ENCODE measurements around the gene OR4K5.
"Not testable (repeated sequence)": the region's sequence is repeated elsewhere in the genome, so short reads cannot be mapped to it uniquely, and the experiment has no call there.

Gene OR4K5, protein sequence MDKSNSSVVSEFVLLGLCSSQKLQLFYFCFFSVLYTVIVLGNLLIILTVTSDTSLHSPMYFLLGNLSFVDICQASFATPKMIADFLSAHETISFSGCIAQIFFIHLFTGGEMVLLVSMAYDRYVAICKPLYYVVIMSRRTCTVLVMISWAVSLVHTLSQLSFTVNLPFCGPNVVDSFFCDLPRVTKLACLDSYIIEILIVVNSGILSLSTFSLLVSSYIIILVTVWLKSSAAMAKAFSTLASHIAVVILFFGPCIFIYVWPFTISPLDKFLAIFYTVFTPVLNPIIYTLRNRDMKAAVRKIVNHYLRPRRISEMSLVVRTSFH

DNA sequence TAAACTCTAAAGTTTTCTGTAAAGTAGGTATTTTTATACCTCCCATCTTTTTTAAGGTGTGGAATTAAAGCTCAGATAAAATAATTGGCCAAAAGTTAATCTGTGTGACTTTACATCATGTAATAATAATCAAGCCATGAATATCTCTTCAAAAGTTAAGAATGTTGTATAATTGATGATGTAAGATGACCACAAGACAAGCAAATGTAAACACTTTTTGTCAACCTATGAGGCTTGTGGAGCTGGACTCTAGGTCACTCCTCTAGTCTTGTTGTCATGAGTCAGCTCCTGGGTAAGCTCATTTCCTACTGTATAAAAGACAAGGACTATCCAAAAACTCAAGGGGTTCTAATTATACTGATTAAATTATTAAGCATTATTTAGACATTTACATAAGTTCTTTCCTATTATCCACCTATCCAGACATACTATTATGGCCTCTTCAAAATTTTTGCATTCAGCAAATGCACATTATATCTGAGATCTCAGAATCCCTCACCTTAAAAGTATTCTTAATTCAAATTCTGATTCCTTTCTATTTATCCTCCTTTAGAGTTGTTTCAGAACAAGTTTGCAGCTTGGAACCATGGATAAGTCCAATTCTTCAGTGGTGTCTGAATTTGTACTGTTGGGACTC is at the start of gene OR4K5:
TSS of gene OR4K5 (plus strand) at position 587 of the 637 bp plus-strand sequence. CDS start at position 587, 0 bp downstream.
- DNase-seq = no peak

DNA sequence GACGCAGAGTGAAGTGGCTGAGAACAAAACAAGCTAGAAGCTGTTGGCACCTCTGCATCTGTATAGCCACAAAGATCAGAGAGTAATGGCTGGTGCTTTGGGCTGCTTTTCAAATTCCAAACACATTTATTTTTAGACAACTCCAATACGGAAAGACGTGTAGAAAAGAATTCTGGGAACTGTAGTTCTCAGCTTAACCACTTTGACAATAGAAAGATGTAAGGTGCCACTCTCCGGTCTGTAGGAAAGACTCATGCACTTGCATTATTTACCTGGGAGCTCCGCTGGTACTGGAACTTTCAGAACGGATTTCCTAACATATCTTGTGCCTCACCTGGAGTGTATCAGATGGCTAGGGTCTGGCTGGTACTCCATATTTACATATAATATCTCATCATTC is 47.2 kb upstream of the OR4K5 start:
- no peak for DNase-seq

DNA sequence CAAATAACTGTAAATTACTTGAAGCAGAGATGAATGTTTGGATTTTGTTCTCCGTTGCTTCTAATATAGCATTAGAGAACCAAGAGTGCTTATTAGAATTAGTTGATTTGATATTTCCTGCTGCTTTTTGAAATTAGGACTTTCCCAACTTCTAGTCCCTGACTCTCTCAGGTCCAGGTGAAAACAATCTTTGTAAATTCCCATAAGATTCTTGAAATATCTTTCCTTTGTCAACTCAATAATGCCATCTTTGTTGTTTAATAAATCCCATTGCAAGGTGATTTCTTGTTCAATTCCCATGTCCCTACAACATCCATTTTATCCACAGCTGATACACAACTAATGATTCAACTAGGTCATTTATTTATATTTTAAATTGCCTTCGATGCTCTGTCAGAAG is 45.6 kb upstream of the OR4K5 start, which contains the start of gene OR4K2:
TSS of gene OR4K2 (plus strand) at position 301 of the 400 bp plus-strand sequence. CDS start 1,126 bp downstream, outside the sequence.
- no peak for DNase-seq

DNA sequence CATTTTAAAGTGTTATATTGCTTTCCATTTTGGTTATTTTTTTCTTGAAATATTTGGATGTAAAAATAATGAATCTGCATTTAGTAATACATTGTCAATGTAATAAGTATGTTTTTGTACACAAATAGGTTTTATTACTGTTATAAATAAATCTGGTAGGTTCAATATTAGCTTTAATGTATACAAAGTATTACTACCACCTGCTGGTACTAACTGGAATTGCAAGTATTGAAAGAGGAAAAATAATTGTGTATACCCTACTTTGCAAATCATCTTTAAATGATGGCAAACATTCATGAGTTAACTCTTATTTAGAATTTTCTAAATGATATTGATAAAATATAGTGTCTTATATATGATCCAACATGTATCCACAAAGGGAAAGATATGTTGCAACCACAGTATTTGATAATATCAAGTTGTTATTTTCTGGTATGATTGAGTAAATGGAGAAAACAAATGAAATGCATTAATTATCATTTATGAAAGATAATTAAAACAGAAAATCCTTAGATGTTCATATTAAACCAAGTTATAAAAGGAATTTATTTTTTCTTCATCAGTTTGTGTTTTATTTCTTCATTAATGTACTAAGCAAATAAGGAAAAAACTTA is 42.3 kb upstream of the OR4K5 start:
- peak in 1 of 2 donors; percentile 16 for DNase-seq

DNA sequence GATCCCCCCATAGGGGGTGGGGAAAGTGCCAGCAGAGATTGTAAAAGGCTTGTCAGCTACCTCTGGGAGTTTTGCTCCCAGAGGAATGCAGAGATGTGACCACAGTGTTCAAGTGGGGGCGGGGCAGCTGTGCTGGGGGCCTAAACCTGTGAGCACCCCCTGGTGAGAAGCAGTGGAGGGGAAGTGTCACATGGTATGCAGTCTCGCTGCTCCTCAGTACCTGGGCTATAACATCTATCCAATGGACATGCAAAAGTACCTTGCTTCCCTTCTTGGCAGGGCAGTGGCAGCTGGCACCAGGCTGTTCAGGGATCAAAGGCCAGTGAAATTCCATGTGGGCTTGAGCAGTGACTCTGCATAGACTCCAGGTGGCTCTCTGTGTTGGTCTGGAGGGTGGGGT is 25.1 kb upstream of the OR4K5 start:
- DNase-seq = no peak

DNA sequence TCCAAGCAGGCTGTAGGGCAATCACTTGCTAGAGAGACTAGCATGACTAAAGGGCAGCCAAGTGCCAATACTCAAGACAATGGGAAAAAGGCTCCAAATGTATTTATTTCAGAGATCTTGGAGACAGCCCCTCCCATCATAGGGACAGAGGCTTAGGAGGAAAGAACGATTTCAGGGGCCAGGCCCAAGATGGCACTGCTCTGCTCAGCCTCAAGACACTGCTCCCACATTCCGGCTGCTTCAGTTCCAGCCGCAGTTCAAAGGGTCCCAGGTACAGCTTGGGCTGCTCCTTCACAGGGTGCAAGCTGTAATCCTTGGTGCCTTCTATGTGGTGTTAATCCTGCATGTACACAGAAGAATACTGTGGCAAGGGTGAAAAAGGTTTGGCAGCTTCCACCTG is 19.4 kb upstream of the OR4K5 start:
- DNase-seq = no peak

DNA sequence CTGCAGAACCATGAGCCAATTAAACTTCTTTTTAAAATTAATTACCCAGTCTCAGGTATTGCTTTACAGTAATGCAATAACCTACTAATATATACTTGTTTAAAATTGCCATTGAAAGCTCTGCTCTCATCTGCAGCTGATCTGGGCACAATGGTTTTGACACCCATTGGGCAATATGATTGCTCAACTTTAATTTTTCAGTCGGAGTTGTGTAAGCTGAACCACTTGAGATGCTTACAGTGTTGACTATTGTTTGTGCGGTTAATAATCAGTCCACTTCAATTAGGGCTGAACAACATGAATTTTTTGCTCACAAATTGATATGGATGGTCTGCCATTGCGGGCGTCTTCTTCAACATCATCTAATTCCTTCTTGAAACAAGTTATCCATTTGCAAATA is 18.0 kb upstream of the OR4K5 start:
- no peak for DNase-seq

DNA sequence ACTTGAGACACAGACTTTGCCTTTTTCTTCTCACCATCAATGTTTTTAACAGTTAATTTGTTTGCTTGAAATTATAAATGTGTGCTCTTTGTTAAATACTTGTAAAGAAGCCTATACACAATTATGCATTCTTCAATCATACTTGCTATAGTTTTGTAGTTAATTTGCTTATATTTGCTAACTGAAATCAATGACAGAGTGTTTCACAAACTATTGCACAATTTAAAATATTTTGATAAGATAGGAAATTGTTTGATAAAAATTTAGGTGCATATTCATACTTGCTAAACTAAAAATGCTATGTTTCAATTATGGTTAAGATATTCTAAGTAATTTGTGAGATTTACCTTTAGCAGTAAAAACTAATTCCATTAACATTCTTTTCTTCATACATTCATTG is 13.7 kb upstream of the OR4K5 start:
- DNase-seq = no peak

DNA sequence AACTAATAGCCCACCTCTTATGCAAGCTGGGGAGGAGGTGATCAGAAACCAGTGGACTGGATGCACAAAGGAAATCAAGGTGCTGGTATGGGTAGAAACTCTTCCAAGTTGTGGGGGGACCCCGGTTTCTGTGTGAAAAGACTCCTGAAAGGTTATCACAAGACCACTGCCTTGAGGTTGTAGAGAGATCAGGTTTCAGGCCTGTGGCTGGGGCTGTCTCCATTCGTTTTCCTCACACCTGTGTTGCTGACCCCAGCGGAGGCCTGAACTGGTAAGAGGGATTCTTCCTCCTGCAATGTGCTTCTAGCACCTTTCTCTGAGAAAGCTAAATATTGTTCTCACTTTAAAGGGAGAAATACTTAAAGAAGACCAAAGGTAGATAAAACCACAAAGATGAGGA is 9.3 kb upstream of the OR4K5 start:
- no peak for DNase-seq

DNA sequence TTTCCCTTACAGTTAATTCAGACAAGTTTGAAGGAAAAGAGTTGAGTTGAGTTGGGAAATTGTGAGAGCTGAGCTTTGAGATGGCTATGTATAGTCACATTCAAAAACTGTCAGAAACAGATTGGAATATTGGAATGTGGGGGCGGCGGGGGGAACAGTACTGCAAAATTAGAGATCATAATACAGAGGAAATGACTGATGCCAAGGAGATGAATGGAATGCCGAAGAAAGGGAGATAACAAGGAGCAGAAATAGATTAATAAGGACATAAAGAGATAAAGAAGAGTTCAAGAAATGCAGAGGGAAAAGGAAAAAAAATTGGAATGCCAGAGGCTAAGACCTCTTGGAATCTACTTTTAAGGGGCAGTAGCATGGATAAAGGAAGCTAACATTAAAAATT is 3.2 kb upstream of the OR4K5 start:
- no peak for DNase-seq

DNA sequence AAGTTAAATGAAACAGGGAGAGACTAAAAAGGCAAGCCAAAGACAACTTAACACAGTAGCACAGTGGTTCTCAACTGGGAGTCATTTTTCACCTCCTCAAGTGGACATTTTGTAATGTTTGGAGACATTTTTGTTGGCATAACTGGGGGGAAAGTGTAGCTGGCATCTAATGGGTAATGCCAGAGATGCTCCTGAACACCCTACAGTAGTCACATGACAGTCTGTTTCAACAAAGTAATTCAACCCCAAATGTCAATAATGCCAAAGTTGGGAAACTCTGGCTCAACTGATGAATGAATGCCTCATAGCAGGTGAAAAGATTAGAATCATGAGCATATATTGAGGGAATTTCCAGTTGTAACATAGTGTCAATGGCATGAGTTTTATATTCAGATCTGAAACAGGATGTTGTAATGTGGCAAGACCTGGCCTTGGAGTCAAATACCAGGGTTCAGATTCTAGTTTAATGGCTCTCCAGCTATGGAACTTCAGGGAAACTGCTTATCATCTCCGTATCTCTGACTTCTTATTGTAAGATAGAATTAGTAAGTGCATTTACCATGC is 2.4 kb upstream of the OR4K5 start:
- no peak for DNase-seq

DNA sequence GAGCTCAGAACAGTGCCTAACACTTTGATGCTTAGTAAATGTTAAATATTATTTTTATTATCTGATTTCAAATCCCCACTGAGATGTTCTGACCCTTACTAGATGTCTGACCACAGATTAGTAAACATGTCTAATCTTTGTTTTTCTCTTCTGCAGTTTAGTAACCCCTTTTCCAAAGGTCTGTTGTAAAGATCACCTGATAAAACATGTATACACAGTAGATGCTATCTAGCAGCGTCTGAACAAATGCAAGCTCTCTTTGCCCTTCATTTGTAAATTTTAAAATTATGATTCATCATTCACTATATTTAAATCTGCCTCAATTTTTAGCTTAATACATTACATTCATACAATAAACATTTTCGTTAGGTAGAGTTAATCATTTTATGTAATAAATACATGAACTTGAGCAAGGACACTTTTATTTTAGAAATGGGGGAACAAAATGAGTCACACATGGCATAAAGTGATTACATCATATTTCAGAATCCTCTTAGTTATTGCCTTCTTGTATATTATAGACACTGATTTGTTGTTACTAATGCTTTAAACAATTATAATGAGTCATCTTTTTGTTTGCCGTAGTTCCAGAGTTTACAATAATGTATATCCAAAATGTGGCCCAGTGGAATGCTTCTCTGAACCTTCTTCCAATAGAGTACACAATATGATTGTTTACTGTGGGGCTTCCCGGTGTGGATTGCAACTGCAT is 1.7 kb upstream of the OR4K5 start:
- no peak for DNase-seq

DNA sequence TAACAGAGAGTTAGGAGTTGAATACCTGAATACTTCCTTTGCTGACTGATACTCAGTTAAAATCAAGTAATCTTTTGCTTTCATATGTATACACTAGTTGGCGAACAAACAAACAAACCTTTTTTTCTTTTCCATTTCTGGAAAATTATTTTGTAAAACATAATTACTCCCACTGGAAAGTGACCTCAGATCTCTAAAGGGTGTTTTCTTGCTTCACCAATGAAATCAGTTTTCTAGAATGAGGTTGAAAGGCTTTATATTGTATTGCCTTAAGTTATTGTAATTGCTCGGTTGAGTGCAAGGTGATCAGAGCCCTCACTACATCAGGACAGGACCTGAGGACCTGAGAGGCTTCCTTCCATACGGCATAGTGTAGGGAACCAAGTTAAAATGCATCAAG is 10.2 kb downstream of the OR4K5 start, which contains the start of gene OR4K1:
TSS of gene OR4K1 (plus strand) at position 301 of the 400 bp plus-strand sequence. CDS start 4,750 bp downstream, outside the sequence.
- DNase-seq = no peak

DNA sequence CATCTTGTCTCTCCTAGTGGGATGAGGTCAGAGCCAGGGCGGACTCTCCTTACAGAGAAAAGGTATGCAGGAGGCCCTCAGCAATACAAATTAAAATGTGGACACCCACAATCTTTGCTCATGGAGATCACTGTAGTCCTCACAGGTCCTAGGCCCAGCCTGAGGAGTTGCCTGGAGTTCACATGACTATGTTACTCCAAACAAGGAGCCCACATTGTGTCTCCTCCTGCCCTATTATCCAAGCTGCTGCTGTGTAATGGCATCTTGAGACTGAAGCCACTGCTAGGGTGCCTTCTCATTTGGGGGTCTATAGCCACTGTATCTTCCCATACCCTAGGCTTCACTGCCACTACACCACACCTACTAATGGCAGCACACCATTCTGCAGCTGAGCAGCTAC is 21.3 kb downstream of the OR4K5 start:
- no peak for DNase-seq

DNA sequence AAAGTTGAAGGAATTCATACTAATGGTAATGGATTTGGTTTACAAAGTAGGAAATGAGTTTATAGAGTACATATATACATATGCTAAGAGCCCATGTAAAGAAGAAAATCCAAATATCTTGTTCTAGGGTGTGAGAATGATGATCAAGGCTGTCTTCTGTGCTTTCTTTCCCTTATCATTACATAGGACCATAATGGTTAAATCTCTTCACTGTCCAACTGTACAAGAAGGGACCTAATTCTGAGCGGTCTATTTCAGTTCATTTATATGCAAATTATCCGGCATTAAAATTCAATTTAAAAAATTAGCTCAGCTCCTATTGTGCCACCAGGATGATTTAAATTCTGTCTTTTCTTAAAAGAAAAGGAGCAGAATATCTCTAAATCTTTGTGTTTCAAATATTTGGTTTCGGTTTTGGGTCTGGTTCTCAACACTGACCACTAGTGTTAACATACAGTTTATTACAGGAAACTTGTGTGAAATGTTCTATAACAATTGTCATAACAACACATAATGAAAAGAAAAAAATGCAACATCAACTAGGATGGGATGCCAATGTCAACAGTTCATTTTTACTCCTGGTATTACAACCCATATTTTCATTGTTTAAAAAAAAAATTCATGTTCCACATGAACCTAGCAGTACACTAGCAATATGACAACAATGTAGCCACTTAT is 27.1 kb downstream of the OR4K5 start:
- DNase-seq = no peak

DNA sequence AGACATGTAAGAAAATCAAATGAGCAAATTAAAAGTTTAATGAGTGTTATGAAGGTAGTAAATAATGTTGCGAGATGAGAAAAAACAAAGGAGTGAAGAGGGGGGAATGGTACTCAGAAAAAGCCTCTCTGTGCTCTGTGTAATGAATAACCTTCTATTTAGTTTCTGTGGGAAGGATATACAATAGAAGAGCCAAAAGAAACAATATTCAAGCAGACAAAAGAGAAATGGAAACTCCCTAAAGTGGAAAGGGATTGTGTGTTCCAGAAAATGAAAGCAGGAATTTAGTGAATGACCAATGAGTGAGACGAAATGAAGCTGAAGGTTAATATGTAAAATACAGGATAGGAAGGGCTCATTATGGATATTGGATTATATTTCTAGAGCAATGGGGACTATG is 28.8 kb downstream of the OR4K5 start:
- DNase-seq = no peak

DNA sequence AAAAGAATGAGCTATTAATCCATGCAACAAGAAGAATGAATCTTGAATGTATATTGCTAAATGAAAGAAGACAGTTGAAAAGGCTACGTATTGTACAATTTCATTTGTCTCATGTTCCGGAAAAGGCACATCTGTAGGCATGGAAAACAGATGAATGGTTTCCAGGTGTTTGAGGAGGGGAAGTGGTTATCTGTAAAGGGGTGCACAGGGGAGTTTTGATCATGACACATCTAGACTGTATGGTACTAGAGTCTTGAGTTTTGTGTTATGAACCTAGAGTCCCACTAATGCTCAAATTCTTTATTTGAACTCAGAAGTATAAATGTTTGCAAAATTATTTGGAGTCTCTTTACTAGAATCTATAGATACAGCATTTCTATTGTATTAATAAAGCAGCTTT is 49.3 kb downstream of the OR4K5 start:
- not testable (repeated sequence) for DNase-seq
